OCI-M1 (cell line): Measurements from ENCODE around the gene MAP3K9.
"Not testable (repeated sequence)": the region's sequence is repeated elsewhere in the genome, so short reads cannot be mapped to it uniquely, and the experiment has no call there.

ENCODE experiments used
- DNase-seq: peaks from one replicate; lab custom pipeline; 2025; lab: John Stamatoyannopoulos, UW

MAP3K9 gene

GRCh38 chr14:70723276-70723675 lies 86.0 kb downstream of the MAP3K9 start:
- no peak for DNase-seq

GRCh38 chr14:70722418-70722817 lies 86.9 kb downstream of the MAP3K9 start:
- no peak for DNase-seq

DNA sequence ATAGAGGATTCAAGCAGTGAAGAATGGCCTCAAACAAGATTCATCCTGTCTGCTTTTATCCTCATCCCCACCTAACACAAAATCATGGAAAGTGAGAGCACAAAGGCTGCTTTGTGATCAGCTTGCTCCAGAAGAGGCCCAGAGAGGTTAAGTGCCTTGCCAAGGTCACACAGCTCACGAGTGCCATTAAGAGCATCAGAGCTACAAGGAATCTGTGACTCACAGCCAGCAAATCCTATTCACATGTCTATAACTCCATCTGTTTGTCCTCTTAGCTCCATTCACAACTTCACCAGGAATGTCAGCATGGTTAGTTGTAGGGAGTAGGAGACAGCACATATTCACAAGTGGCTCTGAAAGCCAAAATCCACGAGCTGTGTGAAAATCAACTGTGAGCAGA lies 87.8 kb downstream of the MAP3K9 start:
- DNase-seq, result no peak

DNA sequence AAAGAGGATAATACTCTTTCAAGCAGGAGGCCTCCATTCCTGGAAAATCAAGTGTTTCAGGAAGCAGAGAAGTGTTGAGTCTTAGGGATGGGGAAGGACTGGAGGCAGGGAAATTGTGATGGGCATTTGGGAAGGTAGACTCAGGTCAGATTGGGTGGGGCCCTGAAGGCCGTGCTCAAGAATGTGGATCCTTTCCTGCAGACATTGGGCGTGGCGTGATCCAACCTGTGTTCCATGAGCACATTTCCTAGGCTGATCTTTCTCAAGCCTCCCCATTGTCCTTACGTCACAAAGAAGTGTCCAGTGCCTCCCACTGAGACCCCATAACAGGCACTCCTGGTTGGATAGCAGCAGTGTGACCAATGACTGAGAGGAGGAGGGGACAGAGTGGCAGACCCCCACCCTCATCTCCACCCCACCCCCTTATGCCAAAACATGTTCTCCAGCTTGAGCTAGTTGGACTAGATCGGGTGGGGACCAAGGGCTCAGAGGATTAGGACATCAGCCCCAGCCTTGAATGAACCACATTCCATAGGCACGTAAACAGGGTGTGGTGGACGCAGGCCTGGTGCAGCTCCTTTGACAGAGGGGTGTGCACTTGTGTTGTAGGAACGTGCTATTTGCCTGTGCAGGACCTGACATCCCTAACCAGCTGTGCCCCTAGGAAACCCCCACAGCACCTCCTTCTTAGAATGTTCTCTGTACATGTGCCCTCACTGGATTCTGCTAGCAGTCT lies 90.8 kb downstream of the MAP3K9 start:
- DNase-seq, result no peak

DNA sequence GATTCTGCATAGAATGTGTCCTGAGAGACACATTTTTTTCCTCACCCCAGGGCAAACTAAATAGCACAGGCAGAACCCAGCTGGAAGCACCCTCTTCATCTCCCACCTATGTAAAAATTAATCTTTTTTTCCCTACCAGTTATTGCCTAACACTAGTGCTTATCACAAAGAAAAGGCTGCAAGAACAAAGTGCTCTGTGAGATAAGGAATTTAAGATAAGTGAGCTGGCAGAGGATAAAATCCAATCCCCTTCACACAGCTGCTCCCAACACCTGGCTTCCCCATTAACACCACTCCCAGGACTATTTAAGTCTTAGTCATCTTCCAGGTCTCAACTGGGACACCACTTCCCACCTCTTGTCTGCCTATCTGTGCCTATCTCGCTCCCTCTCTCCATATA lies 92.4 kb downstream of the MAP3K9 start:
- DNase-seq, result peak; percentile 11

DNA sequence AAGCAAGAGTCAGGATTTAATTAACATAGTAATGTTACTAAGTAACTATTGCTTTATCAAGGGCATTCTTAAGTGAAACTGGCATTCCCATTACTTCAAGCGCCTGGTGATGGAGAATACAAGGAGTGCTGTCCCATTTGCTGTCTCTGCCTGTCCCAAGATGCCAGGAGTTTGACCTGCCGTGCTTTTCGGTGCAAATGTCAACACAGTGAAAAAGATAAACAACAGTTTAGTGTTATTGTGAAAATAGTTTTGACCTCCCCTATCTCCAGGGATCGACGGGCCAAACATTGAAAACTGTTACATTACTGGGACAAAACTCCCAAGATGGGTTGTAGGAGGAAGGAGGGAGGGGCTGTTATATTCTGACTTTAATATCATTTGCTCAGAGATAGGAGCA lies 92.8 kb downstream of the MAP3K9 start:
- no peak for DNase-seq

- peak; percentile 35 for DNase-seq
These were observed 95.2 kb downstream of the MAP3K9 start for GRCh38 chr14:70714055-70714550.

- DNase-seq, result no peak
These were observed 95.8 kb downstream of the MAP3K9 start for GRCh38 chr14:70713511-70713916.

DNA sequence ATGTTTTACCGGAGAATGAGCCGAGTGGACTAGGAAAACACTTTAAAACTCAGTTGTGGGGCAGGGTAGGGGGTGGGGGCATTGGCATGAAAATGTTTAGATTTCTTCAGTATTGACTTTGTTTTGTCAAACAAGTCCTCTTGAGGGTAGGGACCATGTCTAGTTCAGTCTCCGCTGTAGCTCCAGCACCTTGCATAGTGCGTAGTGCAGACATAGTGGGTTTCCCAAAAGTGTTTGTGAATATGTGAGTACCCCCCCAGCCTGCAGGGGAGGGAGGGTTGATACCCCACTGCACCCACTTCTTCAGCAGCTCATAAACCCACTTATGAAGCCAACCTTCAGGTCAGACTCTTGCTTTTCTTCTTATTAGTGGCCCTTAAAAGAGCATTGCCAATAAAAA lies 96.2 kb downstream of the MAP3K9 start:
- no peak for DNase-seq

DNA sequence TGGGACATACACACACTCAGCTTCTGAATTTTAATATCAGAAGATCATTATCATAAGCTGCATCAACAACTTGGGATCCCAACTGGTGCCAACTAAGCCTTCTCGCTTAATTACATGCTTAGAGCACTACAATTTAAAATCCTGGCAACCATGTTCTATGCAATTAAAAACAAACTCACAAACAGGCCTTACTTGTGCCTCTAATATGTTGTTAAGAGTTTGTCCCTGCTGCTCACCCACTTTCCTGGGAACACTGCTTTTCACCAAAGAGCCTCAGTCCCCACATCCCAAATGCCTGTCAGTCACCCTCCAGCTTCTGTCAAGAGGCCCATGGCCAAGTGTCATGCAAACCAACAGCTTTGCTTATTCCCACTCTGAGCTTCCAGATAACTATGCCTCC lies 97.9 kb downstream of the MAP3K9 start:
- DNase-seq, result no peak

DNA sequence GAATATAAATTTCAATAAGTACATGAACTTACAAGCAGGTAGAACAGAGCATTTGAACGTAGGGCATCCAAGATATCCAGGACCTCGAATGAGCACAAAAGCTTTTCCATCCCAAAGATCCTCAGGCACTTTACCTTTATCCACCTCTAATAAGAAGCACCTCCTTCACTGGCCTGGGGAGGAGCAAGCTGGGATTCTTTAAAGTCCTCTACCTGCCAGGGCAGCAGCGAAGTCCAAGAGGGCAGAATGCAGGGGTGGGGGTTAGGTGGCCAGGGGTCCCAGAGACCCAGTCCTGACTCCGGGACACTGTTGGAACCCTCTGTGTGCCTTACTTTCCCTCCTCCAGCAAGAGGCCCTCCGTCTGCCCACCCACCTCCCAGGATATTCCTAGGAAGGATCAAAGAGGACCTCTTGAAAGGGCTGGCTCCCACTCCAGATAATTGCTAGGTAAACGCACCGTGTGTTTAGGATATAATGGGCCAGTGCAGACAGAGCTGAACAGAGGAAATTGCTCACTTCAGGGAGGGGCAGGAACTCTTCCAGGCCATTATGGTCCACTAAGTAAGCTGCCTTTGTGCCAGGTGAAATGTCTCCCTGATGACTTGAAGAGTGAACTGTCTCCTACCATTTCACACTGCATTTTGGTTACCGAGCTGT lies 99.5 kb downstream of the MAP3K9 start:
- DNase-seq, result no peak

DNA sequence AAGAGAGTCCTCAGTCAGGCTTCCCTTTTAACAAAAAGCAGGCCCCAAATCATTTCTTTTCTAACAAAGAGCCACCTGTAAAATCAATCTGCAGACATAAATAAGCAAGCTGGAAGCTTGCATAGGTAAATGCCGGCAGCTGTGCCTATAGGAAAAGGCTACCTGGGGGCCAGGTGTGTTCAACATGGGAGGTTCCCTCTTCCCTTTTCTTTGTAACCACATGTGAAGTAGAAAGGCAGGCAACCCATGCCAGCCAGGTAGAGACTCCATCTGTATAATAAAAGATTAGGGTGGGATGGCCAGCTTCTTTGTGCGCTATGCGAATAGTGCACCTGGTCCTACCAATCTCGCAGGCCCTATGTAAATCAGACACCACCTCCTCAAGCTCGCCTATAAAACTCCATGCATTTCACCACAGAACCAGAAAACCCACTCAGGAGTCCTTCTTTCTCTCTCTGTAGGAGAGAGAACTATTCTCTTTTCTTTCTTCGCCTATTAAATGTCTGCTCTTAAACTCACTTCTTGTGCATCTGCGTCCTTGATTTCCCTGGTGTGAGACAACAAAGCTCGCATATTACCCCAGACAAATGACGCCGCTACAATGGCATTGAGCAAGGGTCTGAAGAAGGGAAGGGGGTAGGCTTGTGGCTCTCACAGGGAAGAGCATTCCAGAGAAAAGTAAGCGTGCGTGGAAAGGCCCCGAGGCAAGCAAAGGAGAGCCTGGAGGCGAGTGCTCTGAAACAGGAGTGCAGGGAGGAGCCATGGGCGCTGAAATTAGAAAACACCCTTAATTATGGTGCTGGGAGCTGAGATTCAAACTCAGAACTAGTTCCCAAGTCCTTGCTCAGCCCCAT lies 100.4 kb downstream of the MAP3K9 start:
- DNase-seq, result no peak

- DNase-seq, result no peak
These were observed 101.9 kb downstream of the MAP3K9 start for GRCh38 chr14:70707138-70708038.

DNA sequence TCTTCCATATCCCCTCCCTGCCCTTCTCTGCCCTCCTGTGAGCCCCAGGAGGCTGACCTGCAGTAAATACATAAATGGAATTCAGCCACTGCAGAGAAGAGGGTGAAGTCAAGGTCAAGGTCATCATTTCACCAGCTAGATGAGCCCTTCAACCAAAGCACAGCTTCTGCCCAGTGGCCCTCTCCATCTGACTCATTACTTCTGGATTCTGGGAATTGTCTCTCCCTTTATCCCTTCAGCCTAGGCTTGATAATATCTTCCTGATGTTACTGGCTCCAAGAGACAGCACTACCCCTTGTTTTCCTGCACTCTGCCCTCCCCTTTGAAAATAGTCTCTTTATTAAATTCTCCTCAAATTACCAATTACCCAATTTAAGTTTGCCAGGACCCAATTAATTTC lies 103.1 kb downstream of the MAP3K9 start:
- no peak for DNase-seq

DNA sequence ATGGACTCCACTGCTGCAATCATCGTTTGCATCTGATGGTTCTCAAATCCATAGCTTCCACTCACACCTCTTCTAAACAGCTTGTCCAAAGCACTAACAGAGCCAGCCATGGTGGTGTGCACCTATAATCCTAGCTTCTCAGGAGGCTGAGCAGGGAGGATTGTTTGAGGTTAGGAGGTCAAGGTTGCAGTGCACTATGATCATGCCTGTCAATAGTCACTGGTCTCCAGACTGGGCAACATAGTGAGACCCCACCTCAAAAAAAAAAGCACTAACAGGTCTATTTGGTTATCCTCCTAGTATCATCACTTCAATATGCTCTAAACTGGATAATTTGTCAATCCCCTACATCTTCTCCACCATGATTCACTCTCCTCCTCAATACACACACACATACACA lies 104.4 kb downstream of the MAP3K9 start:
- no peak for DNase-seq

GRCh38 chr14:70703621-70704168 lies 105.6 kb downstream of the MAP3K9 start:
- not testable (repeated sequence) for DNase-seq

DNA sequence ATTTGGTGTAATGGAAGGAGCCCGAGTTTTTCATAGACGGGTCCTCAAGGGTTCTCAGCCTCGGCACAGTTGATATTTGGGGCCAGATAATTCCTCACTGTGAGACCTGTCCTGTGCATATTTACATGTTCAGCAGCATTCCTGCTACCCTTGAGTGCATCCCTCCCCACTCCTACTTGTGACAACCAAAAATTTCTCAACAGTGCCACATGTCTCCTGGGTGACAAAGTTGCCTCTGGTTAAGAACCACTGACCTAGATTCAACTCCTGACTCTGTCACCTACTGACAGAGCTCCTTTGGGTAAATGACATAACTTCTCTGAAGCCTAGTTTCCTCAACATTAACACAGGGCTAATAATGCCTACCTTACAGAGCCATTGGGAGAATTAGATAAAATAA lies 107.2 kb downstream of the MAP3K9 start:
- no peak for DNase-seq

- no peak for DNase-seq
These were observed 107.7 kb downstream of the MAP3K9 start for GRCh38 chr14:70701610-70702009.

DNA sequence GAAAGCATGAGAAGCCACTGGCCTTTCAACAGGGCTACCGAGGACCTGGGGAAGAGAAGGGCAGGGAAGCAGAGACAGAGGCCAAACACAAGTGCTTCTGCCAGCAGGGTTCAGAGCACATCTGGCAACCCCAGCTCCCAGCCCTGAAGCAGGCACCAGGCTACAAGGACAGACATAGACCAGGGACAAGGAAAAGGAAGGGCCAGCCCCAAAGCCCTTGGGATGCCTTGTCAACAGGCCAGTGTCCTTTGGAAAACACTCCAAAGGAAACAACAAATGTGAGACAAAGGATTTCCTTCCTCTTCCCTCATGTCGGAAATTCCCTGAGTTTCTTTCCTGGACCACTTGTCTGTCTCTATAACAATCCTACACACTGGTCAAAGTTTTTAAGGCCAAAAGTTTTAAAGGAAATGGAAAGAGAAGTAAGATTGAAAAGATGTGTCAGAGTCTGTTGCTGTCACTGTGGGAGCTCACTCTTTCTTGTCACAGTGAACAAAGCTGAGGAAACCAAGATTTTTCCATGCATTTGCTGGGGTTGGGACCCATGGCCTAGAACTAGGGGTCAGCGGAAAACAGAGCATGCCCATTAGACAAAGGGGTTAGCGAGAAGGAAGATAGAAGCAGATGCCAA lies 108.2 kb downstream of the MAP3K9 start:
- DNase-seq, result no peak

DNA sequence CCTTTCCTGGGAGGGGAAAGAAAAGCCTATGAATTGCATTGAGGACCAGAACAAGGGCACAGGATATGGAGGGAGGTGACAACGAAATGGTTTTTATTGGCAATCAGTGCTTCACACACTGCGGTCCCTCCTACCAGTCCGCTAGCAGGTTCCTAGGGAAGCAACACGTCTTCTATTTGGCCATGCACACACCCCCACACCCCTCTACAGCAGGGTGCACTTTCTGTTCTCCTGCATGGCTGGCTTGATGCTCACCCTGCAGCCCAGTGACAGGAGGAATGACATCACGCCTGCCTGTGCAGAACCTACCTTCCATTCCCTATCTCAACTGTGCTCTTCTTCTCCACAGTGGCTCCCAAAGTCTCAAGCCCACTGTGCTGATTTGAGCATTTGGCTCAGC lies 109.7 kb downstream of the MAP3K9 start:
- DNase-seq, result no peak

DNA sequence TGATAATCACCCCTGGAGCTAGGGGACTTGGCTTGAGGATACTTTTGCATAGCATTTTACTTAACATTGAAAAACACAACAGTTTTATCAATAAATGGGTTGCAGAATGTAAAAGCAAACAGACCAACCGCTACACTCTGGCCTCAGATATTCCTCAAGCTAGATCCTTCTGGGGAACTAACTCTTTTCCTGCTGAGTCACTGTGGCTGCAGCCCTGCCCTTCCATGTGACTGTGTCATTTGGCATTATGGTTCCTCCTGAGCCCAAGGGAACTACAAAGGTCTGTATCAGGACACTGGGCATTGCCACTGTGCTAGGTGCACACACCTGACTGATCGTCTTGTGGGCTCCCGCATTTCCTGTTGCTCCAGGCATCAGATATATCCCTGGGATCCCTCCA lies 111.0 kb downstream of the MAP3K9 start:
- peak; percentile 76 for DNase-seq
